Activated naive CD8-positive, alpha-beta T cell treated with anti-CD3 and anti-CD28 coated beads, Interleukin-2, amount 50 U/mL, for 16 hours (primary cell): ENCODE results near the gene CIB2.
A peak's percentile ranks its signal among the peaks of the same experiment; 100 is the strongest.
"Not testable (repeated sequence)": the region's sequence is repeated elsewhere in the genome, so short reads cannot be mapped to it uniquely, and the experiment has no call there.

ENCODE experiments used
- DNase-seq: peaks from one replicate; pipeline ENCODE4 v3.0.0-alpha.2; 2020; ENCODE audit warnings: low read depth, low spot score

Gene CIB2

GRCh38 chr15:78131295-78132061 is at the start of gene CIB2:
Gene CIB2, minus strand, starts transcription at chr15:78131445. Its CDS starts 230 bp downstream, at chr15:78131215.
- DNase-seq: peak; percentile 57

GRCh38 chr15:78179906-78180305 is 48.7 kb upstream of the CIB2 start:
- no peak for DNase-seq

- no peak for DNase-seq
Observed at GRCh38 chr15:78179286-78179840, 48.1 kb upstream of the CIB2 start.

GRCh38 chr15:78178064-78178463 is 46.8 kb upstream of the CIB2 start:
- no peak for DNase-seq

- DNase-seq: no peak
Observed at GRCh38 chr15:78177447-78177873, 46.2 kb upstream of the CIB2 start.

GRCh38 chr15:78175330-78175729 is 44.1 kb upstream of the CIB2 start:
- no peak for DNase-seq

- DNase-seq: no peak
Observed at GRCh38 chr15:78174401-78174800, 43.2 kb upstream of the CIB2 start.

GRCh38 chr15:78171864-78172472 is 40.7 kb upstream of the CIB2 start:
- no peak for DNase-seq

- no peak for DNase-seq
Observed at GRCh38 chr15:78170848-78171773, 39.9 kb upstream of the CIB2 start.

- DNase-seq: no peak
Observed at GRCh38 chr15:78168608-78169007, 37.4 kb upstream of the CIB2 start.

GRCh38 chr15:78167227-78167888 is 36.1 kb upstream of the CIB2 start:
- no peak for DNase-seq

- no peak for DNase-seq
Observed at GRCh38 chr15:78164010-78164409, 32.8 kb upstream of the CIB2 start.

GRCh38 chr15:78162038-78162437 is 30.8 kb upstream of the CIB2 start:
- DNase-seq: peak; percentile 16

GRCh38 chr15:78159395-78159794 is 28.1 kb upstream of the CIB2 start:
- no peak for DNase-seq

GRCh38 chr15:78157203-78157602 is 26.0 kb upstream of the CIB2 start:
- no peak for DNase-seq

- no peak for DNase-seq
Observed at GRCh38 chr15:78156653-78157052, 25.4 kb upstream of the CIB2 start.

GRCh38 chr15:78155355-78155939 is 24.2 kb upstream of the CIB2 start:
- DNase-seq: no peak

GRCh38 chr15:78154955-78155354 is 23.7 kb upstream of the CIB2 start:
- DNase-seq: no peak

GRCh38 chr15:78151075-78151474 is 19.8 kb upstream of the CIB2 start:
- DNase-seq: not testable (repeated sequence)

GRCh38 chr15:78149805-78150751 is 18.8 kb upstream of the CIB2 start:
- no peak for DNase-seq
